Amniotic stem cell (primary cell): Measurements from ENCODE around the gene SNAP29.
"Not testable (repeated sequence)": the region's sequence is repeated elsewhere in the genome, so short reads cannot be mapped to it uniquely, and the experiment has no call there.

Experiments used
- DNase-seq: peaks from one replicate; lab custom pipeline; 2025; lab: John Stamatoyannopoulos, UW

The SNAP29 gene

DNA sequence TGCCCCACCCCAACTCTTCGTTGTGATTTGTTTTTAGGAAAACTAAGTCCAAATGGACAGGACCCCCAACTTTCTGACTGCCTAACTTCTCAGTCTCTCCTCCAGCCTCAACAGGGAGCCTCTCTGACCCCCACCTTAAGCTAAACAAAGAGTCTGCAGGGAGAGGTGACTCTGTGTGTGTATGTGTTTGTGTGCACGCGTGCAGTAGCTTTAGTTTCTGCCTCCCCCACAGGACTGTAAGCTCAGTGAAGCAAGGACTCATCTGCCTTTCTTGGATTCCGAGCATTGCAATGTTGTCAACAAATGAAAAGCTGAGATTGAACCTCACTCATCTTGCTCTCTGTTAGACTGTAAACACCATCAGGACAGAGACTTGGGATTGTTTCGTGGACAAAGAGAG is 7.9 kb downstream of the SNAP29 start:
- DNase-seq: no peak

- no peak for DNase-seq
Measured at GRCh38 chr22:20867179-20868024, 8.6 kb downstream of the SNAP29 start.

DNA sequence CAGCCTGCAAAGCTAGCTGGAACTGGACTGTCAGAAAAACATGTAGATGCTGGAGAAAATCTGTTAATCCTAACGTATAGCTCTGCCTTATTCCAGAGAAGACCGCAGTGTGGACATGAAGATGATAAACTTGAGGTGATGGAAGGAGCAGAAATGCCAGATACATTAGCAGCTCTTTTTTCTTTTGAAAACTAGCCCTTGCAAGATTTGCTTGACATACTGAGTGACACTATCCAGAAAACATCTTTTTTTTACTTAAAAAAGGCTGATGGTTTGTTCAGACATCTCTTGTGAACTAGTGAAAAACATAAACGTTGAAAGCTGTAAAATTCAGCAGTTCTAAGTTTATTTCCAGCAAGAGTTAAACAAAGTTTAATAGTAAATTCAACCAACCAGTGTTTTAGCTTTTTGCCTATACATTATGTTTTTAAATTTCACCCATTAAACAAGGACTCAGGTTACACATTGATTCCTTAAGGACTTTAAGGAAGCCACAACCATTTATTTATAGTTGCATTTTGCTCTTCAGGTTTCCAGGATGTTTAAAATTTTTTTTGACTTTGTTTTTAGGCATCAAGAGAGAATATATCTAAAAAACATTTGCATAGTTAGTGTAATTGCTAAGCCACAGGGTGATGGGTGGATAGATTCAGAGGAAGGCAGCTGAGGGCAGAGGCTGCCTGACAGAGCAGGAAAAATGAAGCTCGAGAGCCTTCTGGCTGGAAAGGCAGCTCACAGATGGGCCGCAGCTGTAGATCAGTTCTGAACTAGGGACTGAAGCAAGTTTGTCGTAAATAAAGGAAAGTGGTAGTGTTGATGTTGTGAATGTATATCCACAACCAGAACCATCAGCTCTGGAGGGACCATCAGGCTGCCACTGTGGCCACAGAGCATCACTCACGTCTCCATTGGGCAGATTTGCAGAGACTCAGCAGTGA is 9.5 kb downstream of the SNAP29 start:
- no peak for DNase-seq

DNA sequence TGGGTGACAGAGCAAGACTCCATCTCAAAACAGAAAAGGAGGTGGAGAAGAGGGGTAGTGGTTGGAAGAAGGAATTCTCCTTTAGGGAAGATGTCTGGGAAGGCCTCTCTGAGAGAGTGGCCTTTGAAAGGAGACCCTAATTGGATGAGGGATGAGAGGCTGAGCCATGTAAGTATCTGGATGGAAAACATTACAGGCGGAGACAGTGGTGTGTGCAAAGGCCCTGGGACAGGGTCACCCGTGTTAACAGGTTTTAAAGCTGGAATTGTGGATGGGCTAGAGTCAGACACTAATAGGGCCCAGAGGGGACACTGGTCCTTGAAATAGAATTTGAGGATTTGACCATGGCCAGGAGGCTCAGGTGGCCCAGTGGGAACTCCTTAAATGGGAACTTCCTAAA is 10.4 kb downstream of the SNAP29 start:
- no peak for DNase-seq

- no peak for DNase-seq
Measured at GRCh38 chr22:20873214-20873613, 14.4 kb downstream of the SNAP29 start.

GRCh38 chr22:20875296-20875695 is 16.5 kb downstream of the SNAP29 start:
- DNase-seq: no peak

DNA sequence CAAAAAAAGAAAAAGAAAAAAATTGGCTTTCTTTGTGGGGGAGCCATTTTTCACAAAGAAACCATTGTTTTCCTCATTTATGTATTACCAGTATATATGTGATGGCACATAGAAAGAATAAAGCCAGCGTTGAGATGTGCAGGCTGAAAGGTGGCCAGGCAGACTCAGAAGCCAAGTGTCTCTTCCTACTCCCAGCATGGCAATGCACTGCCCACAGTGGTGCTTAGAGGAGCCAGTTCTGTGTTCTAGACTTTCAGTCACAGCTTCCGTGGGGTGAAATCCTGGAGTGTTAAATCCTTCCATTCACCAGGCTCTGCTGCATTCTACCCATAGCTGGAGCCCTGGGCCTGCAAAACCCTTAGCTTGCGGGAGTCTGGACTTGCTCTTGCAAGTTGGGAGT is 18.9 kb downstream of the SNAP29 start:
- no peak for DNase-seq

GRCh38 chr22:20881231-20881630 is 22.4 kb downstream of the SNAP29 start:
- DNase-seq: no peak

DNA sequence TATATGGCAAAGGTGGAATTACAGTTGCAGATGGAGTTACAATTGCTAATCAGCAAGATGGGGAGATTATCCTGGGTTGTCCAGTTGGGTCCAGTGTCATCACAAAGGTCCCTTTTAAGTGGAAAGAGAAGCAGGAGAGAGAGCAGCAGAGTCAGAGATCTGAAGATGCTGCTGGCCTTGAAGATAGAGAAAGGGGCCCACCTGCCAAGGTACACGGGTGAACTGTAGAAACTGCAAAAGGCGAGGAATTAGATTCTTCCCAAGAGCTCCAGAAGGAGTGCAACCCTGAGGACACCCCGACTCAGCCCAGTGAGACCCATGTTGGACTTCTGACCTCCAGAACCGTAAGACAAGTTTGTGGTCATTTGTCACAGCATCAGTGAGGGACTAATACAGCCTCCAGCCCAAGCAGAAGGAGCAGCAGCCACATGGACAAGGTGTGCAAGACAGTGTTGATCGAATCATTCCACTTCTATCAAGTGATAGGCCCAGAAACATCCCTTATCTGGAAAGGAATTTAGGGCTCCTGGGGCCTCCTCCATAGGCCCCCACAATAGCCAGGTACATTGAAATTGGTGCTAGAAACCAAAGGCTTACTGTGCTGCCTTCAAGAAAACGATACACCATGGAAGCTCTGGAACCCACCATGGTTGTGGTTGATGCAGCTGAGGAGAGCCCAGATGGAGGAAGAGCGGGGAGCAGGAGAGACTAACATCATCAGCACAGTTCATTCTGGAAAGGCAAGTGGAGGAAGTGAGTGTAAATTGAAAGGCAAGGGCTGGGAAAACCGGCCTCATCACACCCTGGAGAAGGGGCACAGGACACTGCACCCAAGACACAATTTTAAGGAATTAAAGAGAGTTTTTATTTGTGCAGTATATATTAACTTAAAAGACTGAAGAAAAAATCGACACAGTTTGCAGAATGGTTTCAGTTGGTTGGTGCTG is 23.3 kb downstream of the SNAP29 start:
- no peak for DNase-seq

- no peak for DNase-seq
Measured at GRCh38 chr22:20882855-20883254, 24.0 kb downstream of the SNAP29 start.

DNA sequence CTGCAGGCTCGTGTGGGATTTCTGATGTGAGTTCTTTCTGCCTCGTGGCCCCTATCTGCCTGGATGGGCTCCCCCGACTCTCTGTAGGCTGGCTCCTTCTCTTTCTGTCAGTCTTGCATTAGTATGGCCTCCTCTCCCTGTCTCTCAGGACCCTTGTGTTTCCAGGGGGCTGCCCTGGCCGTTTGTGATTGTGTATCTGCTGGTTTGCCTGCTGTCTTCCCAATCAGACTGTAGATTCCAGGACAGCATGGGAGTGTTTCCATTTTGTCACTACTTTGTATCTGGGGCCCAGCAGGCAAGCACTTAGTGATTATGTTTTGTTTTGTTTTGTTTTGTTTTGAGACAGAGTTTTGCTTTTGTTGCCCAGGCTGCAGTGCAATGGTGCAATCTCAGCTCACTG is 25.6 kb downstream of the SNAP29 start:
- no peak for DNase-seq

DNA sequence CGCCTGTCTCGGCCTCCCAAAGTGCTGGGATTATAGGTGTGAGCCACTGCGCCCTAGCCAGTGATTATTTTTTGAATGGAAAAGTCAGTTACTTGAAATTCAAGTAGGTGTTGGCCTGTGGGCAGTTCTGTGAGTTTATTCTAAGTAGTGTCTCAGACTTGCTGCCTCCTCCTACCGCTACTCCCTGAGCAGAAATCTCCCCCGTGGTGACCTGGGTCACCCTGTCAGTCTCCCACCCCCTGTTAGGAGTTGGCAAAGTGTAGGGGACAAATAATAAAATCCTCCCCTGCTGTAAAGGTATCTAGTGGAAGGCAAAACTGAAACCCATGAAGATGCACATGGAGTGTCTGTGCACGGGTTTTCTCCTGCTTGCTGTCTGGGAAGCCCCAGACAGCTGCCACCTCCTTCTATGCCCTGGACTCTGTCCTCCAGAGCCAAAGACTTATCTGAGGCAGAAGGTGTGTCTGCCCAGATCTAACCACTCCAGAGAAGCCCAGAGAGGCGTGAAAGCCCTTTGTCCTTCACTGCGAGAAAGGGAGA is 26.3 kb downstream of the SNAP29 start:
- no peak for DNase-seq

- DNase-seq: peak; percentile 72
Measured at GRCh38 chr22:20885557-20886323, 26.9 kb downstream of the SNAP29 start.

DNA sequence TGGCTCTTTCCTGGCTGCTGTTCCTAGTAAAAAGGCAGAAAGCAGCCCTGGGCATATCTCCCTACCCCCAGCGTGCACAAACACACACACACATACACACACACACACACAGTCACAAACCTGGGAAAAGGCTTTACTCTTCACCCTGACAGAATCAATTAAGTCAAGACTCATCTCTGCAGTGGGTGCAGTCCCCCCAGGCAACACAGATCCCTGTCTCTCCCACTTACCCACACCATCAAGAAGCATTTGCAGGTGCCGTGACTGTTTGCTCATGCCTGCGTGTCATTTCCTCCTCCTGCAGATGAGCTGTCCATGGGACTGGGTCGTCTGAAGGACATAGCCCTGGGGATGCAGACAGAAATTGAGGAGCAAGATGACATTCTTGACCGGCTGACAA is 28.6 kb downstream of the SNAP29 start:
- no peak for DNase-seq

DNA sequence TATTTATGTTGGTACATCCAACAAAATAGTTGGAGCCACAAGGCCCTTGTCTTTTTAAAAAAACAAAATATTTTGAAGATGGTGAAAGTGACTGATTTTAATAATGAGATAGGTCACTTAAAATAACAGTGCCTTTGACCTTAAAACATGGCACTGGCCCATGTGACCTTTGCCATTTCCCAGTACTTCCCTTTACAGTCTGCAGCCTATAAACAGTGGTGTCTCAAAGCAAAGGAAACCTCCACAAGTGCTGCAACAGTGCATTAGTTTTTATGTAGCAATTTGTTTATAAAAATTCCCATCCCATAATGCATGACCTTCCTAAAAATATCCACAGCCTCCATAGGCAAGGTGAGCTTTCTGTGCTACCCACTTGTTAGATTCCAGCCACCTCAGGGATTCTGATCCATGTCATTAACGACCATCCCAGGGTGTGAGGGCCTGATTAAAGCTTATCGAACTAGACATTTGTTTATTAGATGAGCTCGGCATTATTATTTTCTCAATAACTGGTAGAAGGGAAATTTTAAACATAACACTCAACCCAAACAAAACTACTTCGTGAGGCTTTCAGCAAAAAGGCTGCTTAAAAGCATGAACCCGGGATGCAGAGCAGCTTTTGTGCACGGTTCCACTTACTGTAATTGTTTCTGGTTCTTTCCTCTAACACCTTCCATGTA is 30.4 kb downstream of the SNAP29 start:
- DNase-seq: no peak

DNA sequence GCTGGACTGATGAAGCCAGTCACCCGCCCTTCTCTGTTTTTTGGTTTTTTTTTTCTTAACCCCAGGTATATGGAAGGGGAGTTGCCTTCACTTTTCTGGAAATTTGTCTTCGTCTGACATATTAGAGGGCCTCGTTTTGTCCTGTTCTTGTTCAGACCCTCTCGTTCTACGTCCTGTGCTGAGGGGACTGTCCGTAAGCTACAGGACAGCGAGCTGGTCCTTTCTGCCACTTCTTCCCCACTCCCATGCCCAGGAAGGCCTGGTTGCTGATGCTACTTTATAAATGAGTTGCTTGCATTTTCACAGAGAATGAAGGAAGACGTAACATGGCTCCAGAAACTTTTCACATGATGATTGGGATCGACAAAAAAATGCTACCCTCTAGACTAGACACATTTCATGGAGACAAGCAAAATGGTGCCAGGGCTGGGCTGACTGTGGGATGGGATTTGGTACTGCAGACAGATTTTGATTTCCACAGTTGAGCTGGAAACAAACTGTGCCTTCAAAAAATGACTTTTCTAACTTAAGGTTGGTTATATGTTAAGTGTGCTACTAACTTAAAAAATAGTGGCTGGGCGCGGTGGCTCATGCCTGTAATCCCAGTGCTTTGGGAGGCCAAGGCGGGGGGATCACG is 31.2 kb downstream of the SNAP29 start:
- DNase-seq: no peak

DNA sequence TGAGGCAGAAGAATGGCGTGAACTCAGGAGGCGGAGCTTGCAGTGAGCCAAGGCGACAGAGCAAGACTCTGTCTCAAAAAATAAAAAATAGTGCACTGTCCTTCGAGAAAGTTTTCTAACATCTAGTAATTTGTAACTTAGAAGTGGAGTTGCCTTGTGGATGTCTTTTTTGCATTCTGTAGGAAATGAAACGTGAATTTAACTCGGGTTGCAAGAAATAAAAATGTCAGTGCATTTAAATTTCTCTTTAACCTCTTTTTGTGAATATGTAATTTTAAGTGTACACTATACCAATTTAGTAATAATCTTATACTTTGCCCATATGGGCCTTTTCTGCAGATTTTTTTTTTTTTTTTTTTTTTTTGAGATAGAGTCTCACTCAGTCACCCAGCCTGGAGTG is 32.2 kb downstream of the SNAP29 start:
- DNase-seq: no peak

DNA sequence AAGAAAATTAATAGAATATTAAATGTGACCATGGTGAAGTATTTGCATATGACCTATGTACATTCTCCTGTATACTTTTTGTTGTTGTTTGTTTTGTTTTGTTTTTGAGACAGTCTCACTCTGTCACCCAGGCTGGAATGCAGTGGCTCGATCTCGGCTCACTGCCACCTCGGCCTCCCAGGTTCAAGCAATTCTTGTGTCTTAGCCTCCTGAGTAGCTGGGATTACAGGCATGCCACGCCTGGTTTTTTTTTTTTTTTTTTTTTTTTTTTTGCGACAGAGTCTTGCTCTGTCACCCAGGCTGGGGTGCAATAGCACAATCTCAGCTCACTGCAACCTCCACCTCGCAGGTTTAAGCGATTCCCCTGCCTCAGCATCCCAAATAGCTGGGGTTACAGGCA is 38.9 kb downstream of the SNAP29 start:
- not testable (repeated sequence) for DNase-seq

DNA sequence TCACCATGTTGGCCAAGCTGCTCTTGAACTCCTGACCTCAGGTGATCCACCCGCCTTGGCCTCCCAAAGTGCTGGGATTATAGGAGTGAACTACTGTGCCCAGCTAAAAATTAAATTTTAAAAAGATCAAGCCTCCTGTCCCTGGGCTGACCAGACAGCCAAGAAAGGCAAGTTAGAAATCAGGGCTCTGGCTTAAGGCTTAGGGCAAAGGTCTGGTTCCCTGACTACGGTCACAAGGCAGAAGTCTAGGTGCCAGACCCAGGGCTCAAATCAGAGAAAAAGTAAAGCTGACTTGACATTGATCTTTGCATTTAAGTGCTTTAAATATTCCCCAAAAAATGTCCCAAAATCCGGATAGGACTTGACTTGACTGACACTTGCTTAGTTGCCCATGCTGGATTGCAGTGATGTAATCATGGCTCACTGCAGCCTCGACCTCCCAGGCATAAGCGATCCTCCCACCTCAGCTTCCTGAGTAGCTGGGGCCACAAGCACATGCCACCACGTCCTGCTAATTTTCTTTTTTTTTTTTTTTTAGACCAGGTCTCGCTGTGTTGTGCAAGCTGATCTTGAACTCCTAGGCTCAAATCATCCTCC is 41.1 kb downstream of the SNAP29 start:
- no peak for DNase-seq
